ENCODE results near the gene FOXA3. TPM values are rescaled to one million over a fixed set of nuclear protein-coding genes. Genes with fewer than 3 reads are reported as not detected.

Gene FOXA3
- total and polyA plus RNA-seq, 11 donors, result 0.07 TPM; not detected in 10

DNA sequence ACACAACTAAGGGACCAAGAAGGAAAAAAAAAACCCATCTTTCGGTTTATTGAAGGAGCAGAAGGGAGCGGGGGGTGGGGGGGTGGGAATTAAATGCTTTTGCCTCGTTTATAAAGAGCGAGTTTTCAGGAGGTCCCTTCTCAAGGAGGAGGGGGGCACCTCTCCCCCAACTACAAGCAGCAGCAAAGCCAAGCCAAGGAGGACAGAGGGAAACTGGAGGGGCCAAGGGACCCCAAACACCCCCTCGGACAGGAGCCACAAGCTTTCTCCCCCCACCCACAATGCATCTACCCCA lies 19.4 kb downstream of the FOXA3 start:
- TF ChIP-seq, protein P1, sequence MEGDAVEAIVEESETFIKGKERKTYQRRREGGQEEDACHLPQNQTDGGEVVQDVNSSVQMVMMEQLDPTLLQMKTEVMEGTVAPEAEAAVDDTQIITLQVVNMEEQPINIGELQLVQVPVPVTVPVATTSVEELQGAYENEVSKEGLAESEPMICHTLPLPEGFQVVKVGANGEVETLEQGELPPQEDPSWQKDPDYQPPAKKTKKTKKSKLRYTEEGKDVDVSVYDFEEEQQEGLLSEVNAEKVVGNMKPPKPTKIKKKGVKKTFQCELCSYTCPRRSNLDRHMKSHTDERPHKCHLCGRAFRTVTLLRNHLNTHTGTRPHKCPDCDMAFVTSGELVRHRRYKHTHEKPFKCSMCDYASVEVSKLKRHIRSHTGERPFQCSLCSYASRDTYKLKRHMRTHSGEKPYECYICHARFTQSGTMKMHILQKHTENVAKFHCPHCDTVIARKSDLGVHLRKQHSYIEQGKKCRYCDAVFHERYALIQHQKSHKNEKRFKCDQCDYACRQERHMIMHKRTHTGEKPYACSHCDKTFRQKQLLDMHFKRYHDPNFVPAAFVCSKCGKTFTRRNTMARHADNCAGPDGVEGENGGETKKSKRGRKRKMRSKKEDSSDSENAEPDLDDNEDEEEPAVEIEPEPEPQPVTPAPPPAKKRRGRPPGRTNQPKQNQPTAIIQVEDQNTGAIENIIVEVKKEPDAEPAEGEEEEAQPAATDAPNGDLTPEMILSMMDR (IDR thresholded peaks at IDR 0.05), result peak in 2 of 12 donors; percentile 43 to 45
- TF ChIP-seq POLR2A (IDR thresholded peaks at IDR 0.05), result no peak
- peaks cover 11 to 50% (median 33%) of the 10 kb centered on the region in 12 donors for H3K4me1 ChIP-seq
- H3K27me3 ChIP-seq, result no peaks in the 10 kb centered on the region
- intact Hi-C loops (cut with DNase I), result loop anchor here in 5 of 10 donors (1.0 to 5.0 kb wide), 2 partner anchors 19 to 66 kb away; partner anchors contain the start of genes RSPH6A (in 3 of the 5) and FOXA3 (in 2 of the 5)
- no peaks in the 10 kb centered on the region for H3K9me3 ChIP-seq
- no peak overlapping the region for H3K27ac ChIP-seq
- 32 to 39% (median 37%) methylated on average over 5 of the region's 5 CpGs for WGBS, 4 donors
- ATAC-seq (no peak), DNase-seq (no peak)
- H3K36me3 ChIP-seq, result peaks cover 0 to 13% (median 5%) of the 10 kb centered on the region in 9 donors
- peak overlapping the region in 3 of 12 donors; percentile 7 to 10 (median 9) for H3K4me3 ChIP-seq

GRCh38 chr19:45883881-45884681 lies 20.0 kb downstream of the FOXA3 start:
- Histone ChIP-seq H3K27ac (no peak overlapping the region), H3K9me3 (no peaks in the 10 kb centered on the region), H3K4me3 (peak overlapping the region in 4 of 12 donors; percentile 9 to 73 (median 10)), H3K4me1 (peaks cover 11 to 50% (median 33%) of the 10 kb centered on the region in 12 donors), H3K27me3 (no peaks in the 10 kb centered on the region), H3K36me3 (peaks cover 0 to 13% (median 5%) of the 10 kb centered on the region in 9 donors)
- WGBS, 4 donors, result 90 to 94% (median 92%) methylated on average over 33 to 57 of the region's 57 CpGs
- intact Hi-C loops (cut with DNase I), result loop anchor here in 5 of 10 donors (1.0 to 5.0 kb wide), 2 partner anchors 20 to 67 kb away; partner anchors contain the start of genes RSPH6A (in 3 of the 5) and FOXA3 (in 2 of the 5)
- DNase-seq (peak in 2 of 5 donors; percentile 36 to 38), ATAC-seq (no peak)
- TF ChIP-seq, protein P1 (IDR thresholded peaks at IDR 0.05), result no peak
- no peak for TF ChIP-seq POLR2A (IDR thresholded peaks at IDR 0.05)

DNA sequence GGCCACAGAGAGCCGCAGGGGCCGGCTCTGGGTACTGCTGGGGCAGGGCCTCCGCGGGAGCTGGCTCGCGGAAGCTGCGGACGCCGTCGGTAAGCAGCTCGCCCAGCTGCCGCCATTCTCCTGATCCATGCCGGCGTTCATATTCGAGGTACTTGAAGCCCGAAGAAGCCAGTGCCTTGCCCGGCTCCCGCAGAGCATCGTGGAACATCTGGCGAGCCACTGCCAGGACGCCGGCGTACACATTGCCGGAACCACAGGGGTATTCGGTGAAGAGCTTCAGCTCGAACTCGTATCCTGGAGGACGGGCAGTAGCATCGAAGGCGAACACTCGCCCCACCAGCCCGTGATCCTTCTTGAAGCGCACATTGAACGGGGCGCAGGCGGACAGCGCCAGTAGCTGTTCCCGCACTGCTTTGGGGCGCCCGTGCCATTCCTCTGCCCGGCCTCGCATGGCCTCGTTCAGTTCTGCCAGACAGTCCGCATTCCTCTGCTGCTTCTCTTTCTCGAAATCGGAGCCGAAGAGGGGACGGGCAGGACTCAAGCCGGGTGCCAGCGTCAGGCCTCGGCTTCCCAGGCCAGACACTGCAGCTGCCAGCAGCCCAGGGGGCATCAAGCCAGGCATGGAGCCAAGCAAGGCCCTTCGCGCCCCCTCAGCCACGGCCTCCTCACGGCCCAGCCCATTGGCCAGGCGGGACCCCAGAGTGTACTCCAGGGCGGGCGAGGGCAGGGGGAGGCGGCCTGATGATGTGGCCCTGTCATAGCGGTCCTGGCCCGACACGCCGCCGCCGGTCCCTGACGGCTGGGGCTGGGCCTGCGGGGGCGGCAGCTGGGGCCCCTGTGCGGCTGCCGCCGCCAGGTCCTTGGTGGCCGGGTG lies 20.8 kb downstream of the FOXA3 start:
- Histone ChIP-seq H3K4me3 (peak overlapping the region; percentile 52 to 93 (median 80)), H3K27ac (peak overlapping the region in 11 of 12 donors; percentile 89 to 95 (median 93)), H3K36me3 (peaks cover 0 to 13% (median 6%) of the 10 kb centered on the region in 9 donors), H3K4me1 (peaks cover 11 to 50% (median 33%) of the 10 kb centered on the region in 12 donors), H3K27me3 (no peaks in the 10 kb centered on the region), H3K9me3 (no peaks in the 10 kb centered on the region)
- WGBS, 4 donors, result 58 to 61% (median 59%) methylated on average over 45 to 72 of the region's 72 CpGs
- TF ChIP-seq, protein P1 (IDR thresholded peaks at IDR 0.05), result no peak
- no peak for TF ChIP-seq POLR2A (IDR thresholded peaks at IDR 0.05)
- ATAC-seq, result peak in 1 of 4 donors; percentile 4
- intact Hi-C loops (cut with DNase I), result loop anchor here in 3 of 10 donors (5.0 kb wide), 1 partner anchor 68 kb away; the partner anchor contains the start of gene RSPH6A (in 3 of the 3)
- DNase-seq, result peak in 3 of 5 donors; percentile 22 to 36 (median 34)
